Measurements from ENCODE around the gene NRF1. TPM values are rescaled to one million over a fixed set of nuclear protein-coding genes. Genes with fewer than 3 reads are reported as not detected.

NRF1 gene
- total RNA-seq, 1 experiment from 2014 or later: 25.9 TPM

DNA sequence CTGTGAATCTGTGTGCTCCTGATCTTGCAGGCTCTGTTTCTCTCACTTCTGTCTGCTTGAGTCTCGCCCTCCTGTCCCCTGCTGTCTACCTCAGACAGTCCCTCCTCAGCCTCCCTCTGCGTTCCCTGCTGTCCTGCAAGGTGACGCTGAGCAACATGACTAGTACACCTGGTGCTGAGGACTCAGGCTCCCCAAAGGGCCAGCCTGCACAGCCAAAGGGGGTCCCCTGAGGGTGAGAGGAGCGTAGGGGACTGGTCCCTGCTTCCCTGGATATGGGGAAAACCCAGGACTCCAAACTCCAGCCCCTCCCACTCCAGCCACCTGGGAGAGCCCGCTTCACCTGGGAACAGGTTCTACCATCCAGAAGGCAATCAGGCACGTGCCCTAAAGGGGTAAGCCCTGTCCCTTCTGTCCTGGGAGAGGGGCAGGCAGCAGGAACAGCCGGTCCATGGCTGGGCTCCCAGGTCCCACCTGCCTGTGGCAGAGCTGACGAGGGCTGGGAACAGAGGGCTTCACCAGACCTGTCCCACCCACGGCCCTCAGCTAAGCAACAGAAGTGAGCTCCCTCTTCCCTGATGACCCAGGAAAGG, 184.8 kb downstream of the NRF1 start:
- H4K20me1 ChIP-seq (ENCODE audit: insufficient read depth): no peaks in the 10 kb centered on the region
- H3K4me1 ChIP-seq (ENCODE audit: control insufficient read depth in 1 of 2, insufficient read depth in 2 of 2, low read length in 2 of 2): no peaks in the 10 kb centered on the region
- no peak overlapping the region for H3K4me2 ChIP-seq (ENCODE audit: low read length)
- H3K9ac ChIP-seq (ENCODE audit: low read length): no peak overlapping the region
- intact Hi-C loops (cut with micrococcal nuclease): no loop called here
- no peaks in the 10 kb centered on the region for H3K9me3 ChIP-seq (ENCODE audit: control insufficient read depth in 1 of 2, insufficient read depth in 1 of 2, low read depth in 1 of 2, low read length in 2 of 2)
- RAD21 ChIA-PET (ENCODE audit: low non-redundant PET in 1 of 2, low total read pairs in 2 of 2, uncharacterized antibody in 2 of 2, unreplicated experiment in 2 of 2): no interaction called here
- POLR2A ChIA-PET: no interaction called here
- no TSS peak for BruUV-seq (replicated peaks)
- H2AFZ ChIP-seq (ENCODE audit: low read depth, low read length, poor library complexity, severe bottlenecking): no peak overlapping the region
- no peaks in the 10 kb centered on the region for H3K36me3 ChIP-seq (ENCODE audit: control insufficient read depth in 1 of 2, insufficient read depth in 2 of 2, low read length in 2 of 2)
- DNase-seq (ENCODE audit: low read depth, low spot score): no peak
- CTCF ChIA-PET: no interaction called here
- no peaks in the 10 kb centered on the region for H3K27me3 ChIP-seq (ENCODE audit: insufficient read depth, low read length)
- H3K27ac ChIP-seq (ENCODE audit: low read depth, low read length): no peak overlapping the region
- H3K79me2 ChIP-seq (ENCODE audit: insufficient read depth, low read length): no peaks in the 10 kb centered on the region
- no peak for ATAC-seq
- H3K9me2 ChIP-seq (ENCODE audit: insufficient read depth): no peaks in the 10 kb centered on the region
- H3K4me3 ChIP-seq (replicated peaks in 1 of 2; ENCODE audit: low read depth in 1 of 2, low read length in 2 of 2): no peak overlapping the region
- TF ChIP-seq RAD21 (IDR thresholded peaks at IDR 0.05; ENCODE audit: low read depth) (no peak), JUND (IDR thresholded peaks at IDR 0.05) (no peak), TCF7L2 (IDR thresholded peaks at IDR 0.05; ENCODE audit: borderline replicate concordance, extremely low read depth, insufficient read depth, insufficient read length) (no peak), SIN3A (IDR thresholded peaks at IDR 0.05; ENCODE audit: low read depth) (no peak), YY1 (IDR thresholded peaks at IDR 0.05; ENCODE audit: extremely low read depth, insufficient replicate concordance, low read depth, low read length) (no peak), ZFX (IDR thresholded peaks at IDR 0.05) (no peak), SRF (IDR thresholded peaks at IDR 0.05; ENCODE audit: low read depth) (no peak)
- TF ChIP-seq, protein P1, sequence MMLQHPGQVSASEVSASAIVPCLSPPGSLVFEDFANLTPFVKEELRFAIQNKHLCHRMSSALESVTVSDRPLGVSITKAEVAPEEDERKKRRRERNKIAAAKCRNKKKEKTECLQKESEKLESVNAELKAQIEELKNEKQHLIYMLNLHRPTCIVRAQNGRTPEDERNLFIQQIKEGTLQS (IDR thresholded peaks at IDR 0.05): no peak
- TF ChIP-seq, protein P2, sequence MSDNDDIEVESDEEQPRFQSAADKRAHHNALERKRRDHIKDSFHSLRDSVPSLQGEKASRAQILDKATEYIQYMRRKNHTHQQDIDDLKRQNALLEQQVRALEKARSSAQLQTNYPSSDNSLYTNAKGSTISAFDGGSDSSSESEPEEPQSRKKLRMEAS (IDR thresholded peaks at IDR 0.05): no peak

DNA sequence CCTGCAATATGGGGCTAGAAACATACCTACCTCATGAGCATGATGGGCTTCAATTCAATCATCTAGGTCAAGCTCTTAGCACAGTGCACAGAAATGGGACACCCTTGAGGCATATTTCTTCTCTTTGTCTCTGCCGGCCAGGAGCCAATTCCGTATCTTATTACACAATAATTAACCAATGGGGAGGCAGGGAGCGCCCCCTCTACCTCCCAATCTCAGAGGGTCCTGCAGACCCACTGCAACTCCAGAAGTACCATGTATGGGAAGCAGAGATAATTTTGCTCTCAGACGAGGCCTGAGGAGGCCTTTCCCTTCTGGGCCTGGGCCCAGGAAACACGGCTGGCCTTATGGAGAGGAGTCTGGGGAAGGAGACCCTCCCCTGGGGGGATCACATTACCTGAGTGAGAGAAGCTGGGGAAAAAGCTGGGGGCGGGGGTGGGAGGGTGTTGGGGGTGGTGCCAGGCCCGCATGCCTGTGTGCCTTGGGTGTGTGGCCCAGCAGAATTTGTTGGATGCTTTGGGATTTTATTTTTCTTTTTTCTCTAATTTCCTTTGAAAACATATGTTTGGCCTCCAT, 185.8 kb downstream of the NRF1 start:
- H3K27ac ChIP-seq (ENCODE audit: low read depth, low read length): no peak overlapping the region
- intact Hi-C loops (cut with micrococcal nuclease): no loop called here
- no peak overlapping the region for H2AFZ ChIP-seq (ENCODE audit: low read depth, low read length, poor library complexity, severe bottlenecking)
- RAD21 ChIA-PET (ENCODE audit: low non-redundant PET in 1 of 2, low total read pairs in 2 of 2, uncharacterized antibody in 2 of 2, unreplicated experiment in 2 of 2): no interaction called here
- no peak for DNase-seq (ENCODE audit: low read depth, low spot score)
- H3K9me2 ChIP-seq (ENCODE audit: insufficient read depth): no peaks in the 10 kb centered on the region
- no peaks in the 10 kb centered on the region for H3K9me3 ChIP-seq (ENCODE audit: control insufficient read depth in 1 of 2, insufficient read depth in 1 of 2, low read depth in 1 of 2, low read length in 2 of 2)
- POLR2A ChIA-PET: no interaction called here
- H3K36me3 ChIP-seq (ENCODE audit: control insufficient read depth in 1 of 2, insufficient read depth in 2 of 2, low read length in 2 of 2): no peaks in the 10 kb centered on the region
- no peak overlapping the region for H3K4me3 ChIP-seq (replicated peaks in 1 of 2; ENCODE audit: low read depth in 1 of 2, low read length in 2 of 2)
- no TSS peak for BruUV-seq (replicated peaks)
- no peaks in the 10 kb centered on the region for H3K79me2 ChIP-seq (ENCODE audit: insufficient read depth, low read length)
- no peak overlapping the region for H3K9ac ChIP-seq (ENCODE audit: low read length)
- H3K27me3 ChIP-seq (ENCODE audit: insufficient read depth, low read length): no peaks in the 10 kb centered on the region
- H3K4me2 ChIP-seq (ENCODE audit: low read length): no peak overlapping the region
- no peaks in the 10 kb centered on the region for H3K4me1 ChIP-seq (ENCODE audit: control insufficient read depth in 1 of 2, insufficient read depth in 2 of 2, low read length in 2 of 2)
- CTCF ChIA-PET: no interaction called here
- no peak for ATAC-seq
- H4K20me1 ChIP-seq (ENCODE audit: insufficient read depth): no peaks in the 10 kb centered on the region
- TF ChIP-seq ZNF274 (IDR thresholded peaks at IDR 0.05; ENCODE audit: low read depth, low read length): no peak
- TF ChIP-seq YY1 (IDR thresholded peaks at IDR 0.05; ENCODE audit: extremely low read depth, insufficient replicate concordance, low read depth, low read length): no peak
- TF ChIP-seq, protein P3, sequence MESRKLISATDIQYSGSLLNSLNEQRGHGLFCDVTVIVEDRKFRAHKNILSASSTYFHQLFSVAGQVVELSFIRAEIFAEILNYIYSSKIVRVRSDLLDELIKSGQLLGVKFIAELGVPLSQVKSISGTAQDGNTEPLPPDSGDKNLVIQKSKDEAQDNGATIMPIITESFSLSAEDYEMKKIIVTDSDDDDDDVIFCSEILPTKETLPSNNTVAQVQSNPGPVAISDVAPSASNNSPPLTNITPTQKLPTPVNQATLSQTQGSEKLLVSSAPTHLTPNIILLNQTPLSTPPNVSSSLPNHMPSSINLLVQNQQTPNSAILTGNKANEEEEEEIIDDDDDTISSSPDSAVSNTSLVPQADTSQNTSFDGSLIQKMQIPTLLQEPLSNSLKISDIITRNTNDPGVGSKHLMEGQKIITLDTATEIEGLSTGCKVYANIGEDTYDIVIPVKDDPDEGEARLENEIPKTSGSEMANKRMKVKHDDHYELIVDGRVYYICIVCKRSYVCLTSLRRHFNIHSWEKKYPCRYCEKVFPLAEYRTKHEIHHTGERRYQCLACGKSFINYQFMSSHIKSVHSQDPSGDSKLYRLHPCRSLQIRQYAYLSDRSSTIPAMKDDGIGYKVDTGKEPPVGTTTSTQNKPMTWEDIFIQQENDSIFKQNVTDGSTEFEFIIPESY (IDR thresholded peaks at IDR 0.05; ENCODE audit: extremely low read depth, insufficient replicate concordance, low read length): no peak
- TF ChIP-seq SRF (IDR thresholded peaks at IDR 0.05; ENCODE audit: low read depth): no peak
- TF ChIP-seq, protein P4, sequence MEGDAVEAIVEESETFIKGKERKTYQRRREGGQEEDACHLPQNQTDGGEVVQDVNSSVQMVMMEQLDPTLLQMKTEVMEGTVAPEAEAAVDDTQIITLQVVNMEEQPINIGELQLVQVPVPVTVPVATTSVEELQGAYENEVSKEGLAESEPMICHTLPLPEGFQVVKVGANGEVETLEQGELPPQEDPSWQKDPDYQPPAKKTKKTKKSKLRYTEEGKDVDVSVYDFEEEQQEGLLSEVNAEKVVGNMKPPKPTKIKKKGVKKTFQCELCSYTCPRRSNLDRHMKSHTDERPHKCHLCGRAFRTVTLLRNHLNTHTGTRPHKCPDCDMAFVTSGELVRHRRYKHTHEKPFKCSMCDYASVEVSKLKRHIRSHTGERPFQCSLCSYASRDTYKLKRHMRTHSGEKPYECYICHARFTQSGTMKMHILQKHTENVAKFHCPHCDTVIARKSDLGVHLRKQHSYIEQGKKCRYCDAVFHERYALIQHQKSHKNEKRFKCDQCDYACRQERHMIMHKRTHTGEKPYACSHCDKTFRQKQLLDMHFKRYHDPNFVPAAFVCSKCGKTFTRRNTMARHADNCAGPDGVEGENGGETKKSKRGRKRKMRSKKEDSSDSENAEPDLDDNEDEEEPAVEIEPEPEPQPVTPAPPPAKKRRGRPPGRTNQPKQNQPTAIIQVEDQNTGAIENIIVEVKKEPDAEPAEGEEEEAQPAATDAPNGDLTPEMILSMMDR (IDR thresholded peaks at IDR 0.05 in 2 of 3, conservative IDR thresholded peaks at IDR 0.05 in 1 of 3; ENCODE audit: borderline replicate concordance in 1 of 3, insufficient read depth in 1 of 3, low read depth in 2 of 3, low read length in 2 of 3): no peak
- TF ChIP-seq EZH2phosphoT487 (IDR thresholded peaks at IDR 0.05; ENCODE audit: borderline replicate concordance): no peak
- no peak for TF ChIP-seq SP1 (IDR thresholded peaks at IDR 0.05; ENCODE audit: low read depth)
- TF ChIP-seq RAD21 (IDR thresholded peaks at IDR 0.05; ENCODE audit: low read depth): no peak
